GM12872 (cell line): ENCODE data around the gene AP1S2.

Source experiments
- TF ChIP-seq, protein P1 (sequence below): IDR thresholded peaks from 3 replicates; pipeline ENCODE4 v1.5.1; 2011; ENCODE audit warnings: low read depth, mild to moderate bottlenecking, low read length, moderate library complexity; ENCODE audit not compliant: insufficient read depth

AP1S2 gene

GRCh38 chrX:15866147-15866546, 11.5 kb upstream of the AP1S2 start:
- TF ChIP-seq, protein P1, sequence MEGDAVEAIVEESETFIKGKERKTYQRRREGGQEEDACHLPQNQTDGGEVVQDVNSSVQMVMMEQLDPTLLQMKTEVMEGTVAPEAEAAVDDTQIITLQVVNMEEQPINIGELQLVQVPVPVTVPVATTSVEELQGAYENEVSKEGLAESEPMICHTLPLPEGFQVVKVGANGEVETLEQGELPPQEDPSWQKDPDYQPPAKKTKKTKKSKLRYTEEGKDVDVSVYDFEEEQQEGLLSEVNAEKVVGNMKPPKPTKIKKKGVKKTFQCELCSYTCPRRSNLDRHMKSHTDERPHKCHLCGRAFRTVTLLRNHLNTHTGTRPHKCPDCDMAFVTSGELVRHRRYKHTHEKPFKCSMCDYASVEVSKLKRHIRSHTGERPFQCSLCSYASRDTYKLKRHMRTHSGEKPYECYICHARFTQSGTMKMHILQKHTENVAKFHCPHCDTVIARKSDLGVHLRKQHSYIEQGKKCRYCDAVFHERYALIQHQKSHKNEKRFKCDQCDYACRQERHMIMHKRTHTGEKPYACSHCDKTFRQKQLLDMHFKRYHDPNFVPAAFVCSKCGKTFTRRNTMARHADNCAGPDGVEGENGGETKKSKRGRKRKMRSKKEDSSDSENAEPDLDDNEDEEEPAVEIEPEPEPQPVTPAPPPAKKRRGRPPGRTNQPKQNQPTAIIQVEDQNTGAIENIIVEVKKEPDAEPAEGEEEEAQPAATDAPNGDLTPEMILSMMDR = no peak

GRCh38 chrX:15864629-15865028, 10.0 kb upstream of the AP1S2 start:
- TF ChIP-seq, protein P1 = no peak

GRCh38 chrX:15864023-15864422, 9.4 kb upstream of the AP1S2 start:
- TF ChIP-seq, protein P1 = no peak

GRCh38 chrX:15860921-15861320, 6.3 kb upstream of the AP1S2 start:
- TF ChIP-seq, protein P1 = no peak

GRCh38 chrX:15858051-15858450, 3.4 kb upstream of the AP1S2 start:
- TF ChIP-seq, protein P1 = no peak

DNA sequence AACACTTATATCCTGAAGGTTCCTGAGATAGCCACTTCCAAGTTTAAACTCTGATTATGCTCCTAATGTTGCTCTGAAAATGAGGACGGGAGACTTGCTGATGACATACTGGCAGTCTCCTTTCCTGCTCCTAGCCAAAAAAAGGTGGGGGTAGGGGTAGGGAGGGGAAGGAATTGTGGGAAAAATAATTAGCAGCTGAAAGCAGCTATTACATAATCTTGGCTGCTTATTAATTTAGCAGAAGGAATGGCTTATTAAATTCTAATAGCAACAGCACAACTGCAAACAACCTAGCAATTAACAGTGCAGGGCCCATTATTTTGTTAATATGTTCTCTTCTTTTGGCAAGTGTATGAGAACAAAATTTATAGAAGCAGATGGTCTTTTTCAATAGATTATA, 2.0 kb upstream of the AP1S2 start:
- TF ChIP-seq, protein P1 = no peak

DNA sequence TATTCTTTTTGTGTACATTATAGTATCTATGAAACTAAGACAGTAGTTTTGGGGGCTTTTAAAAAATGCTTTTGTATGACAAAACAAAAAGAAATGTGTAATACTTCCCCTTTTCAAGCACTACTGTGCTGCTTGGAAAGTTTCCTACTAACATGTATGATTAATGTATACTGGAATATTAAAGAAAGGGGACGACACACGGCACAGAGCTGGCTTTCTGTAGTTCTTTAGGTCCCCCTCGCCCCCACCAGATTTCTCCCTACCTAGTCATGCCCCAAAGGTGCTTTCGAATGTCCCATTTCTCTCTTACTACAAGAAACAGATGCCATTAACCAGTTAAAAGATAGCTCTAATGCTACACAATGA, 1.6 kb upstream of the AP1S2 start:
- TF ChIP-seq, protein P1 = no peak
